ENCODE measurements around the gene SLC22A23. TPM values are rescaled to one million over a fixed set of nuclear protein-coding genes. Genes with fewer than 3 reads are reported as not detected.

The SLC22A23 gene
- total RNA-seq, 1 experiment from 2014 or later: 6.8 TPM

DNA sequence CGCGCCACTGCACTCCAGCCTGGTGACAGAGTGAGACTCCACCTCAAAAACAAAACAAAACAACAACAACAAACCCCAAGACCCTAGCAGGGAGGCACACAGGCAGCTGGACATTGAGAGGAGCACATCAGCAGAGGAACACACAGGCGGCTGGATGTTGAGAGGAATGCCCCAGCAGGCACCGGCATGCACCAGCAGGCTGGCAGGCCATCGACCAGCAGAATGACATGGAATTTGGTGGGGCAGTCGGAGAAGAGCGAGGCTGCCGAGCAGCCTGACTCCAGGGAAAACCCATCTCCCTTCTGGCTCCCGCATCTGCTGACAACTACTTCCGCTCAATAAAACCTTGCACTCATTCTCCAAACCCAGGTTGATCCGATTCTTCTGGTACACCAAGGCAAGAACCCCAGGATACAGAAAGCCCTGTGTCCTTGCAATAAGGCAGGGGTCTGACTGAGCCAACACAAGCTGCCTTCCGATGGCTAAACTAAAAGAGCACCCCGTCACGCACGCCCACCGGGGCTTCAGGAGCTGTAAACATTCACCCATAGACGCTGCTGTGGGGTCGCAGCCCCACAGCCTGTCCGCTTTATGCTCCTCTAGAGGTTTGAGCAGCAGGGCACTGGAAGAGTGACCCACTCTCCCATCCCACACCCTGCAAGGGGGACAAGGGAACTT, 60.2 kb downstream of the SLC22A23 start:
- no peak overlapping the region for H3K27ac ChIP-seq (ENCODE audit: insufficient read length, low read depth, low read length)
- H2BK20ac ChIP-seq (ENCODE audit: low read depth, low read length, poor library complexity, severe bottlenecking): no peak overlapping the region
- no peak overlapping the region for H3K14ac ChIP-seq (ENCODE audit: insufficient read depth, low read length)
- H3T11ph ChIP-seq (ENCODE audit: low read length): no peak overlapping the region
- Mint-ChIP-seq H3K36me3 (ENCODE audit: insufficient read depth in 1 of 3, low read depth in 3 of 3) (peaks cover 0 to 17% (median 0%) of the 10 kb centered on the region in 3 experiments; a peak in 3 of 7 replicates), H3K27me3 (ENCODE audit: low read depth) (peaks cover 1% of the 10 kb centered on the region; the same call in 1 of the 2 replicates), H3K27ac (peak overlapping the region in 1 of 3 experiments; percentile 3; a peak in 2 of 7 replicates), H3K4me3 (no peak overlapping the region), H3K4me1 (peaks cover 11 to 12% of the 10 kb centered on the region in 2 experiments), H3K9me3 (no peaks in the 10 kb centered on the region)
- no peak overlapping the region for H3K18ac ChIP-seq (ENCODE audit: insufficient read length, low read depth, low read length)
- H4K8ac ChIP-seq (replicated peaks; ENCODE audit: insufficient read length, low read depth, low read length): no peak overlapping the region
- no peaks in the 10 kb centered on the region for H3K23me2 ChIP-seq (ENCODE audit: insufficient read length, low read depth, low read length, poor library complexity, severe bottlenecking)
- no peak overlapping the region for H4K91ac ChIP-seq (ENCODE audit: insufficient read length, low read depth, low read length)
- peaks cover 3% of the 10 kb centered on the region; the same call in 1 of the 2 replicates for H3K4me1 ChIP-seq (ENCODE audit: insufficient read depth, low read length)
- peaks cover 3% of the 10 kb centered on the region for H3K79me1 ChIP-seq (ENCODE audit: insufficient read depth, low read depth, low read length, poor library complexity, severe bottlenecking)
- H3K27me3 ChIP-seq (ENCODE audit: insufficient read depth, low read length): no peaks in the 10 kb centered on the region
- no peaks in the 10 kb centered on the region for H4K20me1 ChIP-seq (ENCODE audit: control insufficient read depth, insufficient read depth, insufficient read length)
- no peak overlapping the region for H3K23ac ChIP-seq (ENCODE audit: insufficient read length, low read depth, low read length)
- H2BK12ac ChIP-seq (ENCODE audit: insufficient read length, low read depth, low read length): no peak overlapping the region
- no peak overlapping the region for H3K4ac ChIP-seq (ENCODE audit: low read depth, low read length)
- TF ChIP-seq, protein P1, sequence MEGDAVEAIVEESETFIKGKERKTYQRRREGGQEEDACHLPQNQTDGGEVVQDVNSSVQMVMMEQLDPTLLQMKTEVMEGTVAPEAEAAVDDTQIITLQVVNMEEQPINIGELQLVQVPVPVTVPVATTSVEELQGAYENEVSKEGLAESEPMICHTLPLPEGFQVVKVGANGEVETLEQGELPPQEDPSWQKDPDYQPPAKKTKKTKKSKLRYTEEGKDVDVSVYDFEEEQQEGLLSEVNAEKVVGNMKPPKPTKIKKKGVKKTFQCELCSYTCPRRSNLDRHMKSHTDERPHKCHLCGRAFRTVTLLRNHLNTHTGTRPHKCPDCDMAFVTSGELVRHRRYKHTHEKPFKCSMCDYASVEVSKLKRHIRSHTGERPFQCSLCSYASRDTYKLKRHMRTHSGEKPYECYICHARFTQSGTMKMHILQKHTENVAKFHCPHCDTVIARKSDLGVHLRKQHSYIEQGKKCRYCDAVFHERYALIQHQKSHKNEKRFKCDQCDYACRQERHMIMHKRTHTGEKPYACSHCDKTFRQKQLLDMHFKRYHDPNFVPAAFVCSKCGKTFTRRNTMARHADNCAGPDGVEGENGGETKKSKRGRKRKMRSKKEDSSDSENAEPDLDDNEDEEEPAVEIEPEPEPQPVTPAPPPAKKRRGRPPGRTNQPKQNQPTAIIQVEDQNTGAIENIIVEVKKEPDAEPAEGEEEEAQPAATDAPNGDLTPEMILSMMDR (conservative IDR thresholded peaks at IDR 0.05): no peak
- H2AK5ac ChIP-seq (ENCODE audit: insufficient read length, low read length): no peak overlapping the region
- no peak overlapping the region for H2BK15ac ChIP-seq (ENCODE audit: low read depth, low read length)
- no peaks in the 10 kb centered on the region; the same call in 1 of the 2 replicates for H3K79me2 ChIP-seq (ENCODE audit: insufficient read depth, low read length)
- no peak overlapping the region for H2AFZ ChIP-seq (ENCODE audit: low read length)
- H3K56ac ChIP-seq (ENCODE audit: insufficient read length, low read depth, low read length): no peak overlapping the region
- H4K5ac ChIP-seq (ENCODE audit: insufficient read length, low read depth, low read length): no peak overlapping the region
- H3K4me2 ChIP-seq (ENCODE audit: insufficient read depth, insufficient read length, low read length): no peak overlapping the region
- DNase-seq: no peak
- H2BK120ac ChIP-seq (ENCODE audit: low read depth, low read length, poor library complexity, severe bottlenecking): no peak overlapping the region
- WGBS (ENCODE audit: extremely low coverage, insufficient read length, low lambda C conversion rate): no CpG with 5 or more reads among the region's 19 CpGs
- no peaks in the 10 kb centered on the region for H3K9me3 ChIP-seq (ENCODE audit: control insufficient read depth, low read depth, low read length)
- H2BK5ac ChIP-seq (ENCODE audit: insufficient read length, low read length): no peak overlapping the region
- no peak overlapping the region for H3K9ac ChIP-seq (ENCODE audit: extremely low read depth, insufficient read length, low read length)
